NCI-H345 treated with DMSO at 0.1 percent for 48 hours (cell line): ENCODE measurements around the gene FOXN3.
A peak's percentile ranks its signal among the peaks of the same experiment; 100 is the strongest.

ENCODE experiments used
- DNase-seq: peaks from one replicate; lab custom pipeline; 2025; ENCODE audit not compliant: unreplicated experiment; lab: John Stamatoyannopoulos, UW

FOXN3 gene

GRCh38 chr14:89365061-89365801 lies 51.8 kb downstream of the FOXN3 start:
- DNase-seq: no peak

DNA sequence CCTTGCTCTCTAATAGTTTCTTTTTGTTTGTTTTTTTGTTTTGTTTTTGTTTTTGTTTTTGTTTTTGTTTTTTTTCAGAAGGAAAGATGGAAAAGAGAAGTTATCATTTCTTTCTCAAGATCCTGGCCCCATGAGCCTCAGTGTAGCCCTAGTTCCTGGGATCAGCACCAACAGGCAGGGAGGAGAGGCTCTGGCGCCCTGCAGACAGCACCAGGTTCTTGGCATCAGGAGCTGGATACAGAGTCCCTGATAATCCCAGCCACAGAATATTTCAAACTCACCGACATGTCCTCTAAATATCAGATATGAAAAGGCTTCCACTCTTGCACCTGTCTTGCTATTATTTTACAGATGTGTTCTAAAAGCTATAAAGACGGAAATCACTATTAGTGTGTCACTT lies 52.7 kb downstream of the FOXN3 start:
- DNase-seq: no peak

DNA sequence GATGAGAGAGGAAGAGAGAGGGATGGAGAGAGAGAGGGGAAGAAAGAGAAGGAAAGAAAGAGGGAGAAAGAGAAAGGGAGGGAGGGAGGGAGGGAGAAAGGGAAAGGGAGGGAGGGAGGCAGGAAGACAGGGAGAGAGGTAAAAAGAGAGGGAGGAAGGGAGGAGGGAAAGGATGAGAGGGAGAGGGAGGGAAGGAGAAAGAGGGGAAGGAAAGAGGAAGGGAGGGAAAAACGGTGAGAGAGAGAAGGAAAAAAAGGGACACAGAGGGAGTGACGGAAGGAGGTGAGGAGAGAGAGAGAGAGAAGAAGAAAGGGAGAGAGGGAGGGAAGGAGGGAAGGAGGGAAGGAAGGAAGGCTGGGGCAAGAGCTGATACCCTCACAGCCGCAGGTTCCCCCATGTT lies 56.8 kb downstream of the FOXN3 start:
- no peak for DNase-seq

DNA sequence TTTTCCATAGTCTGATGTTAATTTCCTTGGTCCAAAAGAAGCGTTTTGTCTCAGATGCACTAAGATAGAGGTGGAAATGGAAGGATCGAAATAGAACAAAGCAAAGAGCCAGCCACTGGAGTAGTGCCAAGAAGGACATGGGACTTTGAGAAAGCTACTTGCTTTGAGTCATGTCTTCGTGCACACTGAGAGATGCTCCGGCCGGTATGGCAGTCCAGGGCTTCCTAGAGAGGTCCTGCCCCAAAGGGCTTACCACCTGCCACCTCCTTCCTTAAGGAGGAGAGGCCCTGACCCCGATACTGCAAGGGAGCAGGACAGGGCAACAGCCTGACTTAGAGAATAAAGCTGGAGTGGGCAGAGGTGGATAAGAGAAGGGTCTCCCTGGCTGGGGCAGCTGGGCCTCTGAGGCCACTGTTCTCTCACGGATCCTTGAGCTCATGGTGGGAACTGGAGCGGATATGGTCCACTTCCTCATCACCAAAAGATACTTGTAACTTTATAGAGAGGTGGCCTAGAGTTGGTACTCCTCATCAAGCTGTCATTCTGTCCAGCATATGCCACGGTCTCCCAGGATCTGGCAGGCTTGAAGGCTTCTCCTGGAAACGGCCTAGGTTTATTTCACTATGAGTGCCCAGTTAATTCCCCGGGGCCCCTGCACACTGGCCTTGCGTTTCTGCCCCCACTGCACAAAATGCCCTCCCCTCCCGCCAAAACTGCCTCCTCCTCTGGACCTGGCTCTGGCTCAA lies 57.4 kb downstream of the FOXN3 start:
- no peak for DNase-seq

- no peak for DNase-seq
These were observed 59.3 kb downstream of the FOXN3 start for GRCh38 chr14:89357655-89358297.

DNA sequence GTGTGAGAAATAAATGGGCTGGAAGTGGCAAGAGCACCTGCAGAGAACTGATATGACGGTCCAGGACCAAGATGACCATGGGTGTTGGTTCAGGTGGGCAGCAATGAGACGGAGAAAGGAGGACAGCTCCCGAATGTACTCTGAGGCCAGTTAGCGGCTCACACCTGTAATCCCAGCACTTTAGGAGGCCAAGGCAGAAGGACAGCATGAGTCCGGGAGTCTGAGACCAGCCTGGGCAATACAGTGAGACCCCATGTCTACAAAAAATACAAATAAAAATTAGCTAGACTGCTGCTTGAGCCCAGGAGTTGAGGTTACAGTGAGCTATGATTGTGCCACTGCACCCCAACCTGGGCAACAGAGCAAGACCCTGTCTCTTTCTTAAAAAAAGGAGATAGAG lies 60.1 kb downstream of the FOXN3 start:
- no peak for DNase-seq

DNA sequence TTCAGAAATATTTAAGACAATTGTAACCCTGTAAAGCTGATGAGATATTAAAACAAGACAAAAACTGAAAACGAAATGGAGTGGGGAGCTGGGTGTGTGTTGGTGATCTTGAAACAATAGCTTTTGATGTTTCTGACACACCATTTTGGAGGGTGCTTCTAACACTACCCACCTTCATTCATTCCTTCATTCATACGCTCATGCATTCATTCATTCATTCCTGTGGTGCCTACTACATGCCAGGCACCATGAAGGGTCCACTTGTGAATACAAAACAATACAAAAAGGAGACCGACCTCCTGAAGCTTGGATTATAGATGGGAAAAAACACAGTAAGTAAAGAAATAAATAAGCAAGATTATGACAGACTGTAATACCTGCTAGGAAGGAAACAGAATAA lies 60.5 kb downstream of the FOXN3 start:
- no peak for DNase-seq

DNA sequence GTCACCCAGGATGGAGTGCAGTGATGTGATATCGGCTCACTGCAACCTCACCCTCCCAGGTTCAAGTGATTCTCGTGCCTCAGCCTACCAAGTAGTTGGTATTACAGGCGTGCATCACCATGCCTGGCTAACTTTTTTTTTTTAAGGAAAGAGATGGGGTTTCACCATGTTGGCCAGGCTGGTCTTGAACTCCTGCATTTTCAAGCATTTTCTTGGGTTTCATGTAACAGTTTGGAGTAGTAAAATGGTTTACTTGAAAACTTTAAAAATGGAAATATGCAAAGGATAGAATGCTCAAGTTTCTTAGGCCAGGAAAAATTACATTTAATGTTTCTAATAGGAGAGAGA lies 63.3 kb downstream of the FOXN3 start:
- no peak for DNase-seq

GRCh38 chr14:89352976-89353765 lies 63.9 kb downstream of the FOXN3 start:
- no peak for DNase-seq

- DNase-seq: no peak
These were observed 65.3 kb downstream of the FOXN3 start for GRCh38 chr14:89351516-89352404.

DNA sequence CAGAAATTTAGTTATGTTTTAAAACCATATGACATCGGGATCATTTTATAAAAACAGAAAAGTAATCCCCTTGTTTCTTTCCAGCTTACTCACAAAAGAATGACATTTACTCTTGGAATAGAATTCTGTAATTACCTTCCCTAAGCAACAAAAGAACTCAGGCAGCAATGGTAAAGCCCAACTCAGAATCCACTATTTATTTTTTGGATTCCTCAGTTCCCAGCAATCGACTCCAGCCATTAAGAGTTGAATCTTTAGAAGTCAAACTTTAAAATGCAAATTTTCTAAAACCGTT lies 65.9 kb downstream of the FOXN3 start:
- DNase-seq: no peak

DNA sequence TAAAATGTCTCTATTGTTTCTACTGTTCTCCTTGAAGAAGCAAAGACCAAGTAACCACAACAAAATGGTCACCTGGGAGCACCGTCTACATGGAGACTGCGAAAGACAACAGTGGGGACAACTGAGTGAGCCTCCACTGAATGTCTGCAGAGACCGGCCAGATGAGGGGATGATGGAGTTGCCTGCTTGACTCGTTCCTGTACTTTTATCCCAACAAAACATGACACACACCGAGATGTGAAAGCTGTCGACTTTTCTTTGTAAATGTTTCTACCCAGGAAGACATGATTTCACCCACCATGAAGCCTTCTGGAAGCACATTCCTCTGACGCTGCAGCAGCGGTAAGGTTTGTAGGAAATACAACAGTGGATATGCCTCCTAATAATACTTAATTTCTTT lies 66.9 kb downstream of the FOXN3 start:
- no peak for DNase-seq

DNA sequence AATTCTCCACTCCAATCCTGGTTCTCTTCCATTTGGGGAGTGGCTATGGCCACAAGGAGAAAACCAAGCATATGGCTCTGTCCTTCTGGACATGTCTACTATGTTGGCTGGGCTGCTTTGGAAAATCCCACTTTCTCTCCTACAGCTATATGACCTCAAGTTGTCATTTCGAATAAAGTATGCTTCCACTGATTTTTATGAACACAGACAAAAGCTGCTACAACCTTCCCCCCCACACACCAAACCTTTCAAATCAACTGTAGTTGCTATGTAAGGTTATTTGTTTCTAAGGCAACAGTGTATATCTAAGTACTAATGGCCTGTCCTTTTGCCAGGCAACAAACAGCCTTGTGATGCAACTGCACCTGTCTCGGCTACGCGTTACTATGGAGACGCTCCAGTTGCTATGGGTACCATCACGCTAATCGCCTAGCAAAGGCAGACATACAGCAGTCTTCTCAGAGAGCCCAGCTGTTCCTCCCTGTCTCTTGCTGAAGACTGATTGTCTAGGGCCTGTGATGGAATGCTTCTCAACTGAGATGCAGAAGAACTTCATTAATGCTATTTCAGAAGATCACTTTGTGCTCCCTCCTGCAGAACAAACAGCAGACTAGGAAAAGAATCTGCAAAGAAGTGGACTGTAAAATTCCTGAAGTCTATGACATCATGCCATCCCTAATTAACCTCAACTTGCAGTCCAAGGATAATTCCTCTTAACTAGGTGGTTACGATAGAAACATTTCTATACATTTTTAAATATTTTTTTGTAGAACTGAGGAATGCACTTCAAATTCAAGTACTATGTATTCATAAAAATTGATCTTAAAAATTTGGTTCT lies 67.6 kb downstream of the FOXN3 start:
- peak; percentile 42 for DNase-seq

GRCh38 chr14:89348722-89349121 lies 68.3 kb downstream of the FOXN3 start:
- DNase-seq: no peak

DNA sequence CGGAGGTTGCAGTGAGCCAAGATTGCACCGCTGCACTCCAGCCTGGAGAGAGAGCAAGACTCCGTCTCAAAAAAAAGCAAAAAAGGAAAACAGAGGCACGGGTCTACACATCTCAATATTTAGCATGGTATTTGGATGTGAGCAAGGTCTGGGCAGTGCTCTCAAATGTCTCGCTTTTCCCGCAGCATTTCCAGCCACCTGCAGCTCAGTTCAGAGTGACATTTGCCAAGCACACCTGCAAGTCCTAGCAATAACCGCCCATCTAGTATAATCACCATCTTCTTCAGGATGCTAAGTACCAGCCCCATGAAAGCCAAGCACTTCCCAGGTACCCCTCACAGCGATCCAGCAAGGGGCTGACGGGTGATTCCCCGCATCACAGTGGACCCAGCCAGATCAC lies 69.1 kb downstream of the FOXN3 start:
- DNase-seq: no peak

GRCh38 chr14:89344920-89345254 lies 72.1 kb downstream of the FOXN3 start:
- no peak for DNase-seq

DNA sequence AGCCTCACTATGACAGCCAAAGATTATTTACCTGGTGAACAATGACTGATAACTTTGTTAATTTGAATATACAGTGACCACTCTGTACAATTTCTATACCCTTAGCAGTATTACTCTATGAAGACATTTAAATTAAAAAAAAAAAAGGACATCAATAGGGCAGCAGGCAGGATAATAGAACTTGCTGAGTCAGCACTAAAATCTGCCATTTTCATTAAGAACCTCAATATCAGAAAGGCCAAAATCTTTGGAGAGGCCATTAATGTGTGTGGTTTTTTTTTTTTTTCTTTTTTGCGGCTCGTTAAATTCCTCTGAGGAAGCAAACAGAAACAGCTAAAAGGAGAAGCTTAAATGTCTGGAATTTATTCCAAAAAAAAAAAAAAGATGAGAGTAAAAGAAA lies 73.7 kb downstream of the FOXN3 start:
- no peak for DNase-seq

DNA sequence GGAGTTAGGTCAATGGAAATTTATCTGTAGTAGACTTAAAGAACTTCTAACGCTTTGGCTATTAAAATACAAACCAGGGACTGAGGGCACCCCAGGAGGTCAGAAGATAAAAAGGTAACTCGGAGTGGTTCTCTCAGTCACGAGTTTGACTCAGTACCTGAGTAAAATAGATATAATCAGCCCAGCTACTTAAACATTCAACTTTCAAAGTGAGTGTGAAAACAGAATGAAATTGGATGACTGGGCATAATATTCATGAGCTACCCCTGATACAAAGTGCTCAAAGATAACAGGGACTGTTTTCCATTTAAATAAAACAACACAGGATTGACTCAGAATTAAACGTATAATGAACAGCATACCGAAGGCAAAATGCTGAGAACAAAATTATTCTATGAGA lies 75.0 kb downstream of the FOXN3 start:
- DNase-seq: no peak

- no peak for DNase-seq
These were observed 76.5 kb downstream of the FOXN3 start for GRCh38 chr14:89340200-89341181.
